ENCODE measurements around the gene ZP3. TPM values are rescaled to one million over a fixed set of nuclear protein-coding genes. Genes with fewer than 3 reads are reported as not detected.
"Not testable (repeated sequence)": the region's sequence is repeated elsewhere in the genome, so short reads cannot be mapped to it uniquely, and the experiment has no call there.

The ZP3 gene
- total RNA-seq, 2 experiments from 2014 or later: 1.0 to 1.1 TPM

- POLR2A ChIA-PET, H3K27me3 Mint-ChIP-seq, H3K4me1 Mint-ChIP-seq, CTCF ChIA-PET, H3K9me3 Mint-ChIP-seq: not testable (repeated sequence)
- Mint-ChIP-seq H3K4me3 (peak overlapping the region; percentile 17), H3K27ac (peak overlapping the region; percentile 84), H3K36me3 (ENCODE audit: low read depth) (peaks cover 12% of the 10 kb centered on the region)
- peak; percentile 49 for DNase-seq
Measured at GRCh38 chr7:76486618-76487017, 61.9 kb downstream of the ZP3 start.

- POLR2A ChIA-PET; DNase-seq; H3K9me3 Mint-ChIP-seq; H3K27ac Mint-ChIP-seq; H3K36me3 Mint-ChIP-seq (ENCODE audit: low read depth); CTCF ChIA-PET; H3K4me1 Mint-ChIP-seq; H3K4me3 Mint-ChIP-seq; H3K27me3 Mint-ChIP-seq: not testable (repeated sequence)
Measured at GRCh38 chr7:76487969-76488368, 63.2 kb downstream of the ZP3 start.

Other genes with a start within 250 kb of the ZP3 start
- gene SRRM3, start 223.1 kb upstream of the ZP3 start, total RNA-seq: not detected
- gene HSPB1, start 122.3 kb upstream of the ZP3 start, total RNA-seq: 10 to 100 TPM; 27.0 to 28.1 TPM
- gene YWHAG, start 66.0 kb upstream of the ZP3 start, total RNA-seq: 10 to 100 TPM; 68.0 to 75.1 TPM
- gene SSC4D, start 15.3 kb upstream of the ZP3 start, total RNA-seq: under 1 TPM; 0.32 to 0.60 TPM
- 10 to 100 TPM; 31.5 to 35.8 TPM for gene DTX2, start 36.8 kb downstream of the ZP3 start, total RNA-seq
- 1 to 10 TPM; 1.3 to 1.5 TPM for gene UPK3B, start 85.6 kb downstream of the ZP3 start, total RNA-seq
- gene SPDYE16, start 118.3 kb downstream of the ZP3 start, total RNA-seq: under 1 TPM; 0.30 to 0.58 TPM
- 10 to 100 TPM; 11.3 to 12.4 TPM for gene POMZP3, start 202.3 kb downstream of the ZP3 start, total RNA-seq